Mammary epithelial cell (primary cell): ENCODE data around the gene FOXK1.

Source experiments
- EZH2 ChIP-seq: IDR thresholded peaks from 2 replicates; pipeline ENCODE4 v1.6.1; 2012; ENCODE audit warnings: low read length, inconsistent platforms, borderline replicate concordance
- TF ChIP-seq, protein P1 (sequence below), 2 donors: IDR thresholded peaks in 1 of 2; conservative IDR thresholded peaks in 1 of 2; 2 replicates each; pipeline ENCODE4 v1.5.1; 2011 to 2012; ENCODE audit warnings: inconsistent platforms in 2 of 2, low read length in 2 of 2, mild to moderate bottlenecking in 2 of 2, control low read depth in 1 of 2, low read depth in 1 of 2; ENCODE audit not compliant: insufficient read depth in 1 of 2; ENCODE audit errors: extremely low read depth in 1 of 2

DNA sequence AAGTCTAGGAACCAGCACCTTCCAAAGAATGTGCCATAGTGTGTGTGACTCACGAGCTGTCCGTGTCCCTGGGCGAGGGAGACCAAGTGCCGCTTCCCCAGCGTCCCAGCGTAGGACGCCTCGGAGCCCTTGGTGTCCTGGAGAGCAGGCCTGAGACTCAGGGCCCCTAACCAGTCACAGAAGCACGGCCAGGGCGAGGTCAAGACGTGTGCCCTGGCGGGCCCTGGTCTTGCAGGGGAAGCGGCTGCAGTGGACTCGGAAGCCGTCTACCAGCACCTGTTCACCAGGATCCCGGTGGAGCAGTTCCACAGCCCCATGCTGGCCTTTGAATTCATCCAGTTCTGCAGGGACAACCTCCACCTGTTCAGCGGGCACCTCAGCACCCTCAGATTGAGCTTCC lies 103.9 kb downstream of the FOXK1 start:
- TF ChIP-seq, protein P1, sequence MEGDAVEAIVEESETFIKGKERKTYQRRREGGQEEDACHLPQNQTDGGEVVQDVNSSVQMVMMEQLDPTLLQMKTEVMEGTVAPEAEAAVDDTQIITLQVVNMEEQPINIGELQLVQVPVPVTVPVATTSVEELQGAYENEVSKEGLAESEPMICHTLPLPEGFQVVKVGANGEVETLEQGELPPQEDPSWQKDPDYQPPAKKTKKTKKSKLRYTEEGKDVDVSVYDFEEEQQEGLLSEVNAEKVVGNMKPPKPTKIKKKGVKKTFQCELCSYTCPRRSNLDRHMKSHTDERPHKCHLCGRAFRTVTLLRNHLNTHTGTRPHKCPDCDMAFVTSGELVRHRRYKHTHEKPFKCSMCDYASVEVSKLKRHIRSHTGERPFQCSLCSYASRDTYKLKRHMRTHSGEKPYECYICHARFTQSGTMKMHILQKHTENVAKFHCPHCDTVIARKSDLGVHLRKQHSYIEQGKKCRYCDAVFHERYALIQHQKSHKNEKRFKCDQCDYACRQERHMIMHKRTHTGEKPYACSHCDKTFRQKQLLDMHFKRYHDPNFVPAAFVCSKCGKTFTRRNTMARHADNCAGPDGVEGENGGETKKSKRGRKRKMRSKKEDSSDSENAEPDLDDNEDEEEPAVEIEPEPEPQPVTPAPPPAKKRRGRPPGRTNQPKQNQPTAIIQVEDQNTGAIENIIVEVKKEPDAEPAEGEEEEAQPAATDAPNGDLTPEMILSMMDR (conservative IDR thresholded peaks at IDR 0.05 in 1 of 2, IDR thresholded peaks at IDR 0.05 in 1 of 2; ENCODE audit: extremely low read depth in 1 of 2, insufficient read depth in 1 of 2, low read depth in 1 of 2, low read length in 2 of 2), result no peak
- TF ChIP-seq EZH2, result no peak
